Measurements from ENCODE around the gene DGKQ.

GRCh38 chr4:961351-962230, 11.8 kb downstream of the DGKQ start:
- TF ChIP-seq RFX5 (IDR thresholded peaks at IDR 0.05; ENCODE audit: low read length) (no peak), MXI1 (IDR thresholded peaks at IDR 0.05; ENCODE audit: low read depth, low read length) (no peak), NFIC (IDR thresholded peaks at IDR 0.05; ENCODE audit: borderline replicate concordance) (no peak), RAD21 (IDR thresholded peaks at IDR 0.05; ENCODE audit: low read length) (no peak), YY1 (IDR thresholded peaks at IDR 0.05; ENCODE audit: low read depth) (no peak), SMC3 (IDR thresholded peaks at IDR 0.05; ENCODE audit: low read depth, low read length) (no peak), NRF1 (IDR thresholded peaks at IDR 0.05; ENCODE audit: low read depth, low read length) (no peak), EP300 (IDR thresholded peaks at IDR 0.05; ENCODE audit: borderline replicate concordance in 1 of 2, low read depth in 1 of 2, low read length in 1 of 2) (no peak), TCF12 (IDR thresholded peaks at IDR 0.05) (no peak), TEAD4 (IDR thresholded peaks at IDR 0.05; ENCODE audit: borderline replicate concordance, insufficient read depth) (no peak), EZH2phosphoT487 (IDR thresholded peaks at IDR 0.05; ENCODE audit: borderline replicate concordance, low read depth) (no peak)
- TF ChIP-seq, protein P1, sequence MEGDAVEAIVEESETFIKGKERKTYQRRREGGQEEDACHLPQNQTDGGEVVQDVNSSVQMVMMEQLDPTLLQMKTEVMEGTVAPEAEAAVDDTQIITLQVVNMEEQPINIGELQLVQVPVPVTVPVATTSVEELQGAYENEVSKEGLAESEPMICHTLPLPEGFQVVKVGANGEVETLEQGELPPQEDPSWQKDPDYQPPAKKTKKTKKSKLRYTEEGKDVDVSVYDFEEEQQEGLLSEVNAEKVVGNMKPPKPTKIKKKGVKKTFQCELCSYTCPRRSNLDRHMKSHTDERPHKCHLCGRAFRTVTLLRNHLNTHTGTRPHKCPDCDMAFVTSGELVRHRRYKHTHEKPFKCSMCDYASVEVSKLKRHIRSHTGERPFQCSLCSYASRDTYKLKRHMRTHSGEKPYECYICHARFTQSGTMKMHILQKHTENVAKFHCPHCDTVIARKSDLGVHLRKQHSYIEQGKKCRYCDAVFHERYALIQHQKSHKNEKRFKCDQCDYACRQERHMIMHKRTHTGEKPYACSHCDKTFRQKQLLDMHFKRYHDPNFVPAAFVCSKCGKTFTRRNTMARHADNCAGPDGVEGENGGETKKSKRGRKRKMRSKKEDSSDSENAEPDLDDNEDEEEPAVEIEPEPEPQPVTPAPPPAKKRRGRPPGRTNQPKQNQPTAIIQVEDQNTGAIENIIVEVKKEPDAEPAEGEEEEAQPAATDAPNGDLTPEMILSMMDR (IDR thresholded peaks at IDR 0.05) = no peak
- TF ChIP-seq, protein P2, sequence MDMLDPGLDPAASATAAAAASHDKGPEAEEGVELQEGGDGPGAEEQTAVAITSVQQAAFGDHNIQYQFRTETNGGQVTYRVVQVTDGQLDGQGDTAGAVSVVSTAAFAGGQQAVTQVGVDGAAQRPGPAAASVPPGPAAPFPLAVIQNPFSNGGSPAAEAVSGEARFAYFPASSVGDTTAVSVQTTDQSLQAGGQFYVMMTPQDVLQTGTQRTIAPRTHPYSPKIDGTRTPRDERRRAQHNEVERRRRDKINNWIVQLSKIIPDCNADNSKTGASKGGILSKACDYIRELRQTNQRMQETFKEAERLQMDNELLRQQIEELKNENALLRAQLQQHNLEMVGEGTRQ (IDR thresholded peaks at IDR 0.05; ENCODE audit: borderline replicate concordance, low read depth, low read length) = no peak
- TF ChIP-seq, protein P3, sequence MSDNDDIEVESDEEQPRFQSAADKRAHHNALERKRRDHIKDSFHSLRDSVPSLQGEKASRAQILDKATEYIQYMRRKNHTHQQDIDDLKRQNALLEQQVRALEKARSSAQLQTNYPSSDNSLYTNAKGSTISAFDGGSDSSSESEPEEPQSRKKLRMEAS (IDR thresholded peaks at IDR 0.05; ENCODE audit: low read depth) = no peak
